ACC112 (cell line): ENCODE results near the gene FGD3.
"Not testable (repeated sequence)": the region's sequence is repeated elsewhere in the genome, so short reads cannot be mapped to it uniquely, and the experiment has no call there.

ENCODE experiments used
- H2AFZ ChIP-seq: fragments of 200-600 bp; sonication (generic); one replicate; pipeline ENCODE4 v1.6.0; 2017; ENCODE audit warnings: antibody characterized with exemption, low read length; ENCODE audit not compliant: unreplicated experiment
- H3K27ac ChIP-seq: fragments of 200-600 bp; sonication (generic); 2 replicates; pipeline ENCODE4 v1.5.1; 2014; ENCODE audit warnings: low read depth, mild to moderate bottlenecking, antibody characterized with exemption, low read length, moderate library complexity
- H3K27me3 ChIP-seq: fragments of 200-600 bp; sonication (generic); 2 replicates; pipeline ENCODE4 v1.6.1; 2014; ENCODE audit warnings: mild to moderate bottlenecking, antibody characterized with exemption, low read length, moderate library complexity, mixed read lengths; ENCODE audit not compliant: insufficient read depth
- H3K36me3 ChIP-seq: fragments of 200-600 bp; sonication (generic); 2 replicates; pipeline ENCODE4 v1.6.1; 2016; ENCODE audit warnings: mild to moderate bottlenecking, antibody characterized with exemption, low read length, moderate library complexity, mixed read lengths; ENCODE audit not compliant: insufficient read depth
- H3K4me1 ChIP-seq: fragments of 200-600 bp; sonication (generic); one replicate; pipeline ENCODE4 v1.6.1; 2016; ENCODE audit warnings: low read length, mixed read lengths; ENCODE audit not compliant: insufficient read depth, unreplicated experiment, control insufficient read depth
- H3K4me3 ChIP-seq: fragments of 200-600 bp; sonication (generic); 2 replicates; pipeline ENCODE4 v1.5.1; 2014; ENCODE audit warnings: mild to moderate bottlenecking, low read depth, low read length
- H3K79me2 ChIP-seq: fragments of 200-600 bp; sonication (generic); one replicate; pipeline ENCODE4 v1.6.0; 2016; ENCODE audit warnings: low read length; ENCODE audit not compliant: control insufficient read depth, unreplicated experiment, insufficient read depth

FGD3 gene

GRCh38 chr9:93011114-93011513 lies 63.8 kb downstream of the FGD3 start:
- Histone ChIP-seq H3K36me3 (no peaks in the 10 kb centered on the region), H3K79me2 (no peaks in the 10 kb centered on the region), H3K4me3 (no peak overlapping the region), H3K4me1 (no peaks in the 10 kb centered on the region), H2AFZ (no peak overlapping the region), H3K27me3 (peaks cover 21% of the 10 kb centered on the region), H3K27ac (no peak overlapping the region)

- no peaks in the 10 kb centered on the region for H3K36me3 ChIP-seq
- H2AFZ ChIP-seq = no peak overlapping the region
- no peaks in the 10 kb centered on the region for H3K79me2 ChIP-seq
Measured at GRCh38 chr9:93012963-93013855, 65.9 kb downstream of the FGD3 start.

GRCh38 chr9:93013856-93014582 lies 66.7 kb downstream of the FGD3 start:
- peaks cover 31% of the 10 kb centered on the region for H3K27me3 ChIP-seq
- H3K27ac ChIP-seq = no peak overlapping the region
- no peak overlapping the region for H2AFZ ChIP-seq
- no peak overlapping the region for H3K4me3 ChIP-seq
- H3K4me1 ChIP-seq = no peaks in the 10 kb centered on the region
- no peaks in the 10 kb centered on the region for H3K36me3 ChIP-seq
- H3K79me2 ChIP-seq = no peaks in the 10 kb centered on the region

More at GRCh38 chr9:93012963-93013855, 65.9 kb downstream of the FGD3 start:
- peaks cover 28% of the 10 kb centered on the region for H3K27me3 ChIP-seq
- H3K4me1 ChIP-seq = no peaks in the 10 kb centered on the region
- no peak overlapping the region for H3K4me3 ChIP-seq
- no peak overlapping the region for H3K27ac ChIP-seq

GRCh38 chr9:93015190-93015589 lies 67.9 kb downstream of the FGD3 start:
- not testable (repeated sequence) for H3K4me3 ChIP-seq, H3K79me2 ChIP-seq, H3K27ac ChIP-seq, H3K4me1 ChIP-seq, H2AFZ ChIP-seq, H3K36me3 ChIP-seq
- H3K27me3 ChIP-seq = peaks cover 33% of the 10 kb centered on the region

GRCh38 chr9:93017621-93018020 lies 70.3 kb downstream of the FGD3 start:
- no peak overlapping the region for H2AFZ ChIP-seq
- H3K27me3 ChIP-seq = peaks cover 33% of the 10 kb centered on the region
- no peaks in the 10 kb centered on the region for H3K4me1 ChIP-seq
- no peaks in the 10 kb centered on the region for H3K79me2 ChIP-seq
- no peak overlapping the region for H3K27ac ChIP-seq
- no peaks in the 10 kb centered on the region for H3K36me3 ChIP-seq
- no peak overlapping the region for H3K4me3 ChIP-seq

GRCh38 chr9:93020151-93020550 lies 72.8 kb downstream of the FGD3 start:
- H3K79me2 ChIP-seq = no peaks in the 10 kb centered on the region
- no peaks in the 10 kb centered on the region for H3K36me3 ChIP-seq
- no peak overlapping the region for H2AFZ ChIP-seq
- peaks cover 18% of the 10 kb centered on the region for H3K27me3 ChIP-seq
- no peaks in the 10 kb centered on the region for H3K4me1 ChIP-seq
- H3K4me3 ChIP-seq = no peak overlapping the region
- no peak overlapping the region for H3K27ac ChIP-seq

- no peaks in the 10 kb centered on the region for H3K79me2 ChIP-seq
- H3K36me3 ChIP-seq = no peaks in the 10 kb centered on the region
- H3K4me1 ChIP-seq = no peaks in the 10 kb centered on the region
- no peak overlapping the region for H2AFZ ChIP-seq
- H3K27me3 ChIP-seq = peaks cover 13% of the 10 kb centered on the region
- H3K4me3 ChIP-seq = no peak overlapping the region
- H3K27ac ChIP-seq = no peak overlapping the region
Measured at GRCh38 chr9:93020771-93021670, 73.7 kb downstream of the FGD3 start.

- Histone ChIP-seq H3K4me1 (no peaks in the 10 kb centered on the region), H3K27me3 (peaks cover 12% of the 10 kb centered on the region), H2AFZ (no peak overlapping the region), H3K27ac (no peak overlapping the region), H3K36me3 (no peaks in the 10 kb centered on the region), H3K79me2 (no peaks in the 10 kb centered on the region), H3K4me3 (no peak overlapping the region)
Measured at GRCh38 chr9:93022066-93022465, 74.7 kb downstream of the FGD3 start.

- Histone ChIP-seq H3K4me3 (no peak overlapping the region), H3K4me1 (no peaks in the 10 kb centered on the region), H3K36me3 (no peaks in the 10 kb centered on the region), H3K79me2 (no peaks in the 10 kb centered on the region), H3K27ac (no peak overlapping the region), H2AFZ (no peak overlapping the region), H3K27me3 (peaks cover 8% of the 10 kb centered on the region)
Measured at GRCh38 chr9:93022721-93023520, 75.6 kb downstream of the FGD3 start.

GRCh38 chr9:93023521-93023815 lies 76.1 kb downstream of the FGD3 start:
- H3K79me2 ChIP-seq = no peaks in the 10 kb centered on the region
- no peak overlapping the region for H2AFZ ChIP-seq
- peaks cover 4% of the 10 kb centered on the region; the same call in 1 of the 2 replicates for H3K27me3 ChIP-seq
- H3K27ac ChIP-seq = no peak overlapping the region
- H3K4me1 ChIP-seq = peaks cover 2% of the 10 kb centered on the region
- H3K36me3 ChIP-seq = no peaks in the 10 kb centered on the region
- no peak overlapping the region for H3K4me3 ChIP-seq
